ENCODE results near the gene BEST2. TPM values are rescaled to one million over a fixed set of nuclear protein-coding genes. Genes with fewer than 3 reads are reported as not detected.

The BEST2 gene
- polyA plus RNA-seq, 1 donor from 2014 or later, result not detected

- H4K20me1 ChIP-seq (ENCODE audit: insufficient read depth), result no peaks in the 10 kb centered on the region
- peak overlapping the region; percentile 95 for H3K4me3 ChIP-seq (ENCODE audit: low read length)
- H3K79me2 ChIP-seq (replicated peaks; ENCODE audit: insufficient read depth, low read length), result peaks cover 19% of the 10 kb centered on the region
- no peak overlapping the region for H2AFZ ChIP-seq (ENCODE audit: low read depth, low read length)
- peak overlapping the region; percentile 93 for H3K4me2 ChIP-seq (ENCODE audit: low read length)
- H3K27ac ChIP-seq (ENCODE audit: low read length), result peak overlapping the region; percentile 85
- no peaks in the 10 kb centered on the region for H3K27me3 ChIP-seq (ENCODE audit: insufficient read depth, low read depth, low read length)
- H3K9me2 ChIP-seq (ENCODE audit: insufficient read depth, low read length), result no peaks in the 10 kb centered on the region
- TF ChIP-seq EZH2 (IDR thresholded peaks at IDR 0.05; ENCODE audit: borderline replicate concordance, insufficient read depth, low read length, poor library complexity, severe bottlenecking), result no peak
- TF ChIP-seq EP300 (conservative IDR thresholded peaks at IDR 0.05; ENCODE audit: poor library complexity, severe bottlenecking), result no peak
- TF ChIP-seq RAD21 (conservative IDR thresholded peaks at IDR 0.05), result no peak
- no peak for TF ChIP-seq TAF1 (IDR thresholded peaks at IDR 0.05; ENCODE audit: low read depth)
- TF ChIP-seq SMC3 (conservative IDR thresholded peaks at IDR 0.05; ENCODE audit: poor library complexity), result no peak
- TF ChIP-seq MXI1 (conservative IDR thresholded peaks at IDR 0.05; ENCODE audit: poor library complexity, severe bottlenecking), result no peak
- no peak for TF ChIP-seq POLR2AphosphoS5 (IDR thresholded peaks at IDR 0.05)
- no peak for TF ChIP-seq REST (IDR thresholded peaks at IDR 0.05; ENCODE audit: borderline replicate concordance)
- TF ChIP-seq CTCF (IDR thresholded peaks at IDR 0.05; ENCODE audit: poor library complexity, severe bottlenecking), result no peak
- no peaks in the 10 kb centered on the region for H3F3A ChIP-seq (ENCODE audit: insufficient read depth, low read length, poor library complexity, severe bottlenecking)
- peak overlapping the region; percentile 97 for H3K9ac ChIP-seq (ENCODE audit: low read length)
- H3K9me3 ChIP-seq (ENCODE audit: low read length), result no peaks in the 10 kb centered on the region
- H3K36me3 ChIP-seq (ENCODE audit: insufficient read depth, low read length), result no peaks in the 10 kb centered on the region
Measured at GRCh38 chr19:12799742-12800465, 48.3 kb downstream of the BEST2 start.

GRCh38 chr19:12800466-12800770, 48.8 kb downstream of the BEST2 start:
- Histone ChIP-seq H3K36me3 (ENCODE audit: insufficient read depth, low read length) (no peaks in the 10 kb centered on the region), H3K9me3 (ENCODE audit: low read length) (no peaks in the 10 kb centered on the region), H3K4me3 (ENCODE audit: low read length) (peak overlapping the region; percentile 95), H3K9me2 (ENCODE audit: insufficient read depth, low read length) (no peaks in the 10 kb centered on the region), H3K27me3 (ENCODE audit: insufficient read depth, low read depth, low read length) (no peaks in the 10 kb centered on the region), H3K9ac (ENCODE audit: low read length) (peak overlapping the region; percentile 97), H4K20me1 (ENCODE audit: insufficient read depth) (no peaks in the 10 kb centered on the region), H3K79me2 (replicated peaks; ENCODE audit: insufficient read depth, low read length) (peaks cover 19% of the 10 kb centered on the region), H3K4me2 (ENCODE audit: low read length) (peak overlapping the region; percentile 93), H3F3A (ENCODE audit: insufficient read depth, low read length, poor library complexity, severe bottlenecking) (no peaks in the 10 kb centered on the region), H3K27ac (ENCODE audit: low read length) (peak overlapping the region; percentile 85), H2AFZ (ENCODE audit: low read depth, low read length) (no peak overlapping the region)
- TF ChIP-seq CTCF (IDR thresholded peaks at IDR 0.05; ENCODE audit: poor library complexity, severe bottlenecking) (no peak), POLR2AphosphoS5 (IDR thresholded peaks at IDR 0.05) (no peak), TAF1 (IDR thresholded peaks at IDR 0.05; ENCODE audit: low read depth) (no peak), EZH2 (IDR thresholded peaks at IDR 0.05; ENCODE audit: borderline replicate concordance, insufficient read depth, low read length, poor library complexity, severe bottlenecking) (no peak), MXI1 (conservative IDR thresholded peaks at IDR 0.05; ENCODE audit: poor library complexity, severe bottlenecking) (no peak), RAD21 (conservative IDR thresholded peaks at IDR 0.05) (no peak), REST (IDR thresholded peaks at IDR 0.05; ENCODE audit: borderline replicate concordance) (no peak), SMC3 (conservative IDR thresholded peaks at IDR 0.05; ENCODE audit: poor library complexity) (no peak), EP300 (conservative IDR thresholded peaks at IDR 0.05; ENCODE audit: poor library complexity, severe bottlenecking) (no peak)

Measured in neural cell (in vitro differentiated cells).